GM12875 (cell line): Measurements from ENCODE around the gene SHMT2.

ENCODE experiments used
- H3K4me3 ChIP-seq: one replicate; pipeline ENCODE4 v1.5.1; 2011; ENCODE audit warnings: low read depth, low read length, control low read depth
- TF ChIP-seq, protein P1 (sequence below): IDR thresholded peaks from 2 replicates; pipeline ENCODE4 v1.5.1; 2011; ENCODE audit warnings: low read depth, mild to moderate bottlenecking, control low read depth, inconsistent platforms, low read length, moderate library complexity, borderline replicate concordance; ENCODE audit not compliant: insufficient read depth

Gene SHMT2

DNA sequence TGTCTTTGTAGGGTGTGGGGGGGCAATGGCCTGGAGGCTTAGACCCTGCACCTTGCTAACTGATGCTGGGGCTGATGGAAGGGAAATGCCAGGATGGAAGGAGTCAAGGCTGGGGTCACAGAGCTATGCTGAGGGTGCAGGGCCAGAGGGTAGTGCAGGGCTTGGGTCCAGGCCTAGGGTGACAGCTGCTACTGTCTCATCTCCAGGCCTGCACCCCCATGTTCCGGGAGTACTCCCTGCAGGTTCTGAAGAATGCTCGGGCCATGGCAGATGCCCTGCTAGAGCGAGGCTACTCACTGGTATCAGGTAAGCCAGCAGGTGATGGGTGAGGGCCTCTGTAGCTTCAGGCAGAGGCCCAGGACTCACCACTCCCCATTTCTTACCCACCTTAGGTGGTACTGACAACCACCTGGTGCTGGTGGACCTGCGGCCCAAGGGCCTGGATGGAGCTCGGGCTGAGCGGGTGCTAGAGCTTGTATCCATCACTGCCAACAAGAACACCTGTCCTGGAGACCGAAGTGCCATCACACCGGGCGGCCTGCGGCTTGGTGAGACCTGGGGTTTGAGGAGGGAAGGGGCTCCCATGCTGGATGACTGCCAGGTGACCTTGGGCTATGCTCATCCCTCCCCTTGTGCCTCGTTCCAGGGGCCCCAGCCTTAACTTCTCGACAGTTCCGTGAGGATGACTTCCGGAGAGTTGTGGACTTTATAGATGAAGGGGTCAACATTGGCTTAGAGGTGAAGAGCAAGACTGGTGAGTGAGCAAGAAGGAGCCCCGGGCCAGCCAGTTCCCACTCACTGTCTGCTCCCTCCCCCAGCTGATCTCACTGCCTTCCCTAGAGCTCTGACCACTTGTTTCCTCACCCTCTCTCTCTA is 4.1 kb downstream of the SHMT2 start:
- no peak overlapping the region for H3K4me3 ChIP-seq
- TF ChIP-seq, protein P1, sequence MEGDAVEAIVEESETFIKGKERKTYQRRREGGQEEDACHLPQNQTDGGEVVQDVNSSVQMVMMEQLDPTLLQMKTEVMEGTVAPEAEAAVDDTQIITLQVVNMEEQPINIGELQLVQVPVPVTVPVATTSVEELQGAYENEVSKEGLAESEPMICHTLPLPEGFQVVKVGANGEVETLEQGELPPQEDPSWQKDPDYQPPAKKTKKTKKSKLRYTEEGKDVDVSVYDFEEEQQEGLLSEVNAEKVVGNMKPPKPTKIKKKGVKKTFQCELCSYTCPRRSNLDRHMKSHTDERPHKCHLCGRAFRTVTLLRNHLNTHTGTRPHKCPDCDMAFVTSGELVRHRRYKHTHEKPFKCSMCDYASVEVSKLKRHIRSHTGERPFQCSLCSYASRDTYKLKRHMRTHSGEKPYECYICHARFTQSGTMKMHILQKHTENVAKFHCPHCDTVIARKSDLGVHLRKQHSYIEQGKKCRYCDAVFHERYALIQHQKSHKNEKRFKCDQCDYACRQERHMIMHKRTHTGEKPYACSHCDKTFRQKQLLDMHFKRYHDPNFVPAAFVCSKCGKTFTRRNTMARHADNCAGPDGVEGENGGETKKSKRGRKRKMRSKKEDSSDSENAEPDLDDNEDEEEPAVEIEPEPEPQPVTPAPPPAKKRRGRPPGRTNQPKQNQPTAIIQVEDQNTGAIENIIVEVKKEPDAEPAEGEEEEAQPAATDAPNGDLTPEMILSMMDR = no peak

DNA sequence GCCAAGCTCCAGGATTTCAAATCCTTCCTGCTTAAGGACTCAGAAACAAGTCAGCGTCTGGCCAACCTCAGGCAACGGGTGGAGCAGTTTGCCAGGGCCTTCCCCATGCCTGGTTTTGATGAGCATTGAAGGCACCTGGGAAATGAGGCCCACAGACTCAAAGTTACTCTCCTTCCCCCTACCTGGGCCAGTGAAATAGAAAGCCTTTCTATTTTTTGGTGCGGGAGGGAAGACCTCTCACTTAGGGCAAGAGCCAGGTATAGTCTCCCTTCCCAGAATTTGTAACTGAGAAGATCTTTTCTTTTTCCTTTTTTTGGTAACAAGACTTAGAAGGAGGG is 4.7 kb downstream of the SHMT2 start:
- TF ChIP-seq, protein P1 = no peak
- H3K4me3 ChIP-seq = no peak overlapping the region

DNA sequence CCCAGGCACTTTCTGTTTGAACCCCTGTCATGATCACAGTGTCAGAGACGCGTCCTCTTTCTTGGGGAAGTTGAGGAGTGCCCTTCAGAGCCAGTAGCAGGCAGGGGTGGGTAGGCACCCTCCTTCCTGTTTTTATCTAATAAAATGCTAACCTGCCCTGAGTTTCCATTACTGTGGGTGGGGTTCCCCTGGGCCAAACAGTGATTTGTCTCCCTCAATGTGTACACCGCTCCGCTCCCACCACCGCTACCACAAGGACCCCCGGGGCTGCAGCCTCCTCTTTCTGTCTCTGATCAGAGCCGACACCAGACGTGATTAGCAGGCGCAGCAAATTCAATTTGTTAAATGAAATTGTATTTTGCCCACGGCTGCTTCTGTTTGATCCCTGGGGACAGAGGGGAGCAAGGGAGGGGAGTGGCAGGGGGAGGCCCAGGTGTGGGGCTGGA is 5.1 kb downstream of the SHMT2 start:
- TF ChIP-seq, protein P1 = no peak
- H3K4me3 ChIP-seq = no peak overlapping the region

DNA sequence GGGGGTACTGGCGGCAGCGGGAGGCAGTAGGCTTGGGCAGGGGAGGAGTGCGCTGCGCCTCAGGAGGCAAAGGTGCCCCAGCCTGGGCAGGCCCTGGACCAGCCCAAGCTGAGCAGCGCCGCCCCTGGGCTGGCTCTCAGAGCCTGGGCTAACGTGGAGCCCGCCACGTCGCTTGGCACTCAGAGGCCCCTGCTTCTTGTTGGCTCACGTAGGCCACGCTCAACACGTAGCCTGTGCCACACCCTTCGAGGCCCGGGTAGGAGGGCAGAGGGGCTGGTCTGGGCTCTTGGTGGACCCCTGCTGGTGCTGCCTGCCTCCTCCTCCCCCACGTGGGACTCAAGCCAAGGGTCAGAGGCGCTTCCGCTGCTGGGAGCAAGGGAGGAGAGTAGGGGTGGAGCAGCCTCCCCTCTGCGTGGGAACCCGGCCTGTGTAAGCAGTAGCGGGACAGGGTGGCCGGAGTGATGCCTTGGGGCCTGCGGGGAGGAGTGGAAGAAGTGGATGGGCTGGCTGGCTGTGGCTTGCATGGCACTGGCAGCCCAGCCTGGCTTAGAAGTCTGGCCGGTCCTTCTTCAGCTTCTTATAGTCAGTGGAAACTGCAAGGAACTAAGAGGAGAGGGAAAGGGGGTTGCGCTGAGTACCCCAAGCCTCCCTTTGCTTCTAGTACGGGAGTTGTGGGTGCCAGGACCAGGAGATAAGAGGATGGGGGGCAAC is 5.7 kb downstream of the SHMT2 start:
- TF ChIP-seq, protein P1 = no peak
- no peak overlapping the region for H3K4me3 ChIP-seq

DNA sequence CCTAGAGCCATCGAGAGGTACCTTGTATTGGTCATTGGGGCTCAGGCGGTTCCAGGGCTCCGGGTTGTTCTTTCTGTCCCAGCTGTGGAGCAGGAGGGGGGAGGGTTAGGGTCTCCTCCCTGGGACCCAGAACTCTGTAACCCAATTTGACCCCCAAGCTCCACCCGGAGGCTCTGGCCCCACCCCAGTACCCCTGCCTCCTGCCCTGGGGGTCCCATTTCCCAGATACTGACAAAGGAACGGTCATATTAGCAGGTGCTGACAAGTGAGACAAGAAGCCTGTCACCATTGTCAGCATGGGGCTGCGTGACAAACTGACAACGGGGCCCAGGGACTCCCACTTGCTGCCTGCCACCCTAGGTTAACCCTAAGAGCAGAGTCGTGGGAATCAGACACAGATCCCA is 6.2 kb downstream of the SHMT2 start:
- TF ChIP-seq, protein P1 = no peak
- no peak overlapping the region for H3K4me3 ChIP-seq

DNA sequence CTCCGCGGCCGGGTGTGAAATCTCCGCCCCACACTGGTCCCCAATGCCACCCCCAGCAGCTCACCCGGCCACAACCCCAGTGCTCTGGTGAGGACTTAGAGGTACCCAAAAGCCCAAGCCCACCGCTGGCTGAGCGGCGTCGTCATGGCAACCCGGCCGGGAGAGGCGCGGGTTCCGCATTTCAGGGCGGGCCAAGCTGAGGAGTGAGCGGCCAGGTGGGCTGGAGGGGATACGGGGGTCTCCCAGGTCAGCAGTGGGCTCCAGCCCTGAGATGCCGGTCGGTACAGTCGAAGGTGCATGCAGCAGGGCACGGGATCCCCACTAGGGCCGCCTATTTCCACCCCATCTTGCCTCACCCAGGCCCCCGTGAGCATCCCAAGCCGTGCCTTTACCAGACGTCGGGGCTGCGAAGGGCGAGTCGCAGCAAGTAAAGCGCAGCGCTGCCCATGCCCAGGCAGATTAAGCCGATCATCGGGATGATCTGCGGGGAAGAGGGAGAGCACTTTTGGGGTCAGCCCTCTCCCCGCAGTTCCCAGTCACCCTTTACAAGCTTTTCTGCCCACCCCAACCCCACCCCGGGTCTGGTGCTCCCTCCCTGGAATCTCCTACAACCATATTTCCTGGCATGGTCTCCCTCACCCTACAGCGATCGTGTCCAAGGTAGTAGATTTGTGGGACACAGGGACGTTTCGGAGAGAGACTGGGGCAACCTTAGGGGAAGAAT is 6.9 kb downstream of the SHMT2 start:
- H3K4me3 ChIP-seq = no peak overlapping the region
- TF ChIP-seq, protein P1 = no peak
